HG03103 (cell line): ENCODE data around the gene GNB2.
"Not testable (repeated sequence)": the region's sequence is repeated elsewhere in the genome, so short reads cannot be mapped to it uniquely, and the experiment has no call there.

ENCODE experiments used
- ATAC-seq: cut with Tn5 transposase; IDR thresholded peaks from one replicate; pipeline ENCODE4 v1.9.1; 2021; ENCODE audit warnings: low read depth; ENCODE audit not compliant: unreplicated experiment

The GNB2 gene

DNA sequence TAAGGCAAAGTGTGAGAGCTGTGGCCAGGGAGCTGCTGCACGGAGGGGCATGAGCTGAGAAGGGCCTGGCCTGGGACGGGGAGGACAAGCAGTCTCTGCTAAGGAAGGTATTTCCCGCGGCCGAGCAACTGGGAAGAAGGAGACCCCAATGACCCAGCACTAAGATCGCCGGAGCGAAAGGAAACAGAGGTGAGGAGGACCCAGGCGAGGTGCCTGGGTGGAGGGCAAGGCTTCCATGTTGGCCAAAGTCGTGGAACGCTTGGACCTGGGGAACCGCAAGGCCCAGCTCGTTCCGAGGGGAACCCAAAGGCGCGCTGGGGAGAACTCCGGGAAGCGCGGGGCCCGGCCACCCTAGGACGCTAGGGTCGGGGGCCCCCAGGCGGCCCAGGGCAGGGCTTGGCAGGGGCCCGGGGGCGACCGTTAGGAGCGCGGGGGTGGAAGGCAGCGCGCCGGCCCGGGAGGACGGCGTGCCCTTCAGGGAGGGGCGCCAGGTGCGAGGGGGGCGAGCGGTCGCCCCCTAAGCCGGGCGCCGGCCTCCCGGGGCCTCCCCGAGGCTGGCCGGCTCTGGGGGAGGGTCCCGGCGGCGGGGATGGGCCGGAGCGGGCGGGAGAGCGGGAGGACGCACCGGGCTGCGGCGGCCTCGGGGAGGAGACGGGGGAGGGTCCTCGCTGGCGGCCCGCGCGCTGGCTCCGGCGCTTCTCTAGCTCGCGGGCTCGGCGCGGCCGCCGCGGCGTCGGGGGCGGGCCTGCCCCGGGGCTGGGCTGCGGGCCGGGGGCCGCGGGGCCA, 20.0 kb downstream of the GNB2 start:
- no peak for ATAC-seq

DNA sequence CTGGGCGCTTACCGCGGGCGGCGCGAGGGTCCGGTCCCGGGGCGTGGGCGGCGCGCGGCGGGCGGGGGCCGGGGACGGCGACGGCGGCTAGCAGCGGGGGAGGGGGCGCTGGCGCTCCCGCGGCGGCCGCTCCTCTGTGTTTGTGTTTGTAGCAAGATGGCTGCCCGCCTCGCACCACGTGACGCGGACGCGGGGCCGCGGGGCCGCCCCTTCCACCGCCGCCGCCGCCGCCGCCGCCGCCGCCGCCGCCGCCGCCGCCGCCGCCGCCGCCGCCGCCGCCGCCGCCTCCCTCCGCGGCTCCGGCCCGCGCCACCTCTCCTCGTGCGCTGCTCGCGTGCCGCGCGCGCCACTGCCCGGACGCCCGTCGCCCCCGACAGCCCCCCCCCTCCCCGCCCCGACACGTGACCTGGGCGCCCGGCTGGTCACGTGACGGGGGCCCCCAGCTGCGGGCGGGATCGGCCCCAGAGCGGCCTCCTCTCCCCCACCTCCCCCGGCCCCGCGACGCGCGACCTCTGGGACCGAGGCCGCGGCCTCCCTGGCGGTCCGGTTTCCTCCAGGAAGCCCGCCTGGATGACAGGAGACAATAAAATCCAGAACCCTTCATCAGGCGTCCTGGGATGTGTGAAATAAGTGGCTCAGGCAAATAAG, 20.7 kb downstream of the GNB2 start, which contains the start of gene GIGYF1:
Gene GIGYF1 (minus strand): TSS at position 153 of the 648 bp plus-strand sequence. CDS start 6,012 bp downstream, outside the sequence.
- ATAC-seq: no peak

DNA sequence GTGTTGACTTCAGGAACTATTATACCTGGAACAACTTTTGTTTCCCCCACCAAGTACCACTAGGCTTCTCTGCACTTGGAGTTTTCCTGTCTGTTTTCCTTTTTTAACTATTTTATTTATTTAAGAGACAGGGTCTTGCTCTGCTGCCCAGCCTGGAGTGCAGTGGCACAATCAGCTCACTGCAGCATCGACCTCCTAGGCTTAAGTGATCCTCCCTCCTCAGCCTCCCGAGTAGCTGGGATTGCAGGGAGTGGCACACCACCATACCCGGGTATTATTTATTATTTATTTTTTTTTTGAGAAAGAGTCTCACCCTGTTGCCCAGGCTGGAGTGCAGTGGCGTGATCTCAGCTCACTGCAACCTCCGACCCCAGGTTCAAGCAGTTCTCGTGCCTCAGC, 22.6 kb downstream of the GNB2 start:
- ATAC-seq: no peak

DNA sequence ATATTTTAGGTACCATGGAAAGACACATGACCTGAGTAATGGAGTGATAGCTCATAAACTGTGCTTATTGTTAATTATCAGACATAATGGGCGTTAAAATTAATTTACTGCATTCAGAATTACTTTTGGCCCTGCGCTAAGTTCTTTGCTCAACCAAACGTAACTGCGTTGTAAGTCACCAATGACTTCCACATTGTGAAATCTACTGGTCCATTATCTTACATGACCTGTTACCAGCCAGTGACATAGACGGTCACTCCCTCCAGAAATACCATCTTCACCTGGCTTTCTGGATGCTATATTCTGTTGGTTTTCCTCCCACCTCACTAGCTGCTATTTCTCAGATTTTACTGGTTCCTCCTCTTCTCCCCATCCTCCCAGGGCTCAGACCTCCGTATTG, 25.5 kb downstream of the GNB2 start:
- no peak for ATAC-seq

DNA sequence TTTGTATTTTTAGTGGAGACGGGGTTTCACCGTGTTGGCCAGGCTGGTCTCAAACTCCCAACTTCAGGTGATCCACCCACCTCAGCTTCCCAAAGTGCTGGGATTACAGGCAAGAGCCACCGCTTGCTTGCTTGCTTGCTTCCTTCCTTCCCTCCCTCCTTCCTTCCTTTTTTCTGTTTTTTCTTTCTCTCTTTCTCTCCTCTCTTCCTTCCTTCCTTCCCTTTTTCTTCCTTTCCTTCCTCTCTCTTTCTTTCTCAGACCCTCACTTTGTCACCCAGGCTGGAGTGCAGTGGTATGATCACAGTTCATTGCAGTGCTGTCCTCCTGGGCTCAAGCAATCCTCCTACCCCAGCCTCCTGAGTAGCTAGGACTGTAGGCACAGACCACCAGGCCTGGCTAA, 27.5 kb downstream of the GNB2 start:
- not testable (repeated sequence) for ATAC-seq

DNA sequence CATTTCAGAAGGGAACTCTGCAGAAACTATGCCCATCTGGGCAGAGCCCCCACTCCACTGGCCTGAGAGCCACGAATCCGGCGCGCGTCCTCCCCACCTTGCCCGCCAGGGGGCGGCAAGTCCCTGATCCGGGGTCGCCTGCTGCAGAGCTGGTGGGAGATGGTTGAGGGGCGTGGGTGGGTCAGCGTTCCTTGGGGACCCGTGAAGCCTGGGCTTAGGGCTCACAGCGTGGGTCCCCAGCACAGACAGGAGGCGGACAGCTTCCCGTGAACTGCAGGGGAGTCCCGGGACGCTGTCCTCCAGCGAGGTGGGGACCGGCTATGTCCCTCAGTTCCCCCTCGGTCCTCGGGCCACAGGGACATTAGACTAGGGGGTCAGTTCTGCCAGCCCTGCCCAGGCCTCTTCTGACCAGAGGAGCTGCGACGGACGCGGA, 31.8 kb downstream of the GNB2 start:
- peak; percentile 49 for ATAC-seq

DNA sequence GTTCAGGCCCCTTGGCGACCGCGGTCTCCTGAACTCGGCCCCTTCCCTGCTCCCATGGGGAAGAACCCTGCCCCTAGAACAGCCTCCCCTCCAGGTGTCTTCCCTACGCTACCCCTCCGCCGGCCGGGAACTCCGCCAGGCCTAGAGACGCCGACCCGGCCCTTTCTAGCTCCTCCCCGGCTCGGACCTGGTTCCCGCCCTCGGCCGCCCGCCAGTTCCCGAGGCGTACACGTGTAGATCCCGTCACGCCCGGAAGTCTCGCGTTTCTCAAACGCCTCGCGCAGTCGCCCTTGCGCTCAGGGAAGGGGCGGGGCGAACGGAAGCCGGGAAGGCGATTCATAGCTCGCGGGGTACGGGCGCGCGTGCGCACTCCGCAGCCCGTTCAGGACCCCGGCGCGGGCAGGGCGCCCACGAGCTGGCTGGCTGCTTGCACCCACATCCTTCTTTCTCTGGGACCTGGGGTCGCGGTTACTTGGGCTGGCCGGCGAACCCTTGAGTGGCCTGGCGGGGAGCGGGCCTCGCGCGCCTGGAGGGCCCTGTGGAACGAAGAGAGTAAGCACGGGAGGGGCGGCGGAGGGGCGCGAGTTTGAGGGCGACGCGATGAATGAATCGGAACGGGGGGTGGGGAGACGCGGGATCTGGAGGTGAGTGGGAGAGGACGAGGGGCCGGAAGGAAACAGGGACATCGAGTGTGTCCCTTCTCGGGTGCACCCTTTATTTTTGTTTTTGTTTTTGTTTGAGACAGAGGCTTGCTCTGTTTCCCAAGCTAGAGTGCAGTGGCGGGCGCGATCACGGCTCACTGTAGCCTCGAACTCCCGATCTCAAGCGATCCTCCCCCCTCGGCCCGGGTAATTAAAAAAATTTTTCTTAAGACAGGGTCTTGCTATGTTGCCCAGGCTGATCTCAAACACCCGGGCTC, 32.5 kb downstream of the GNB2 start, which contains the start of gene POP7:
Gene POP7 (plus strand): TSS at position 369 of the 919 bp plus-strand sequence. CDS start 710 bp downstream, outside the sequence.
- peak; percentile 57 for ATAC-seq

DNA sequence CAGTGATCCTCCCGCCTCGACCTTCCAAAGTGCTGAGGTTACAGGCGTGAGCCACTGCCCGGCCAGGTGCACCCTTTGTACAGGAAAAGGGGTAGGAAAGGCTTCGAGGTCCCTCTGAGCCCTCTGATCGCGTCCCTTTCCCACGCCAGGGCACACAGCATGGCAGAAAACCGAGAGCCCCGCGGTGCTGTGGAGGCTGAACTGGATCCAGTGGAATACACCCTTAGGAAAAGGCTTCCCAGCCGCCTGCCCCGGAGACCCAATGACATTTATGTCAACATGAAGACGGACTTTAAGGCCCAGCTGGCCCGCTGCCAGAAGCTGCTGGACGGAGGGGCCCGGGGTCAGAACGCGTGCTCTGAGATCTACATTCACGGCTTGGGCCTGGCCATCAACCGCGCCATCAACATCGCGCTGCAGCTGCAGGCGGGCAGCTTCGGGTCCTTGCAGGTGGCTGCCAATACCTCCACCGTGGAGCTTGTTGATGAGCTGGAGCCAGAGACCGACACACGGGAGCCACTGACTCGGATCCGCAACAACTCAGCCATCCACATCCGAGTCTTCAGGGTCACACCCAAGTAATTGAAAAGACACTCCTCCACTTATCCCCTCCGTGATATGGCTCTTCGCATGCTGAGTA, 33.3 kb downstream of the GNB2 start:
- ATAC-seq: no peak

DNA sequence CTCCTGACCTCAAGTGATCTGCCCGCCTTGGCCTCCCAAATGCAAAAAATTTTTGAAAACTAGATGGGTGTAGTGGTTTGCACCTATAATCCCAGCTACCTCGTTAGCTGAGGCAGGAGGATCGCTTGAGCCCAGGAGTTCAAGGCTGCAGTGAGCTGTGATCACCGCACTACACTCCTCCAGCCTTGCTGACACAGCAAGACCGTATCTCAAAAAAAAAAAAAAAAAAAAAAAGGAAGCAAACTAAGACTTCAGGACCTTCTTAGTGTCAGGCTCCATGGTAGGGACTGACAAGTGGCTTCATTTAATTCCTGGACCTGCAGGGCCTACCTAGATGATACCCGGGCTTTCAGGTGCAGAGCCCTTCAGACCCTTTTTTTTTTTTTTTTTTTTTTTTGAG, 34.9 kb downstream of the GNB2 start:
- ATAC-seq: no peak

DNA sequence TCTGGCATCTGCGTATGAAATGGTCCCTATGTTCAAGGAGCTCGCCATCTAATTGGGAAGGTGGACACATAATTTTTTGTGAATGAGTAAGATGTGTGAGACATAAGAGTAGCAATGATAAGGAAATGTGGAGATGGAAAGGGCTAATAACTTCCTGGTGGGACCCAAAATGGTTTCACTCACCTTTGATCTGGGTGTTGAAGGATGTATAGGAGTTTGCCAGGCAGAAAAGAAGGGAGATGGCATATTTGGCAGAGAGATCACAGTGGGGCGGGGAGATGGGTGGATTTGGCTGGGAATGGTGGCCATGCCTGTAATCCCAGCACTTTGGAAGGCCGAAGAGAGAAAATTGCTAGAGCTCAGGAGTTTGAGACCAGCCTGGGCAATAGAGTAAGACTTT, 36.9 kb downstream of the GNB2 start:
- no peak for ATAC-seq

DNA sequence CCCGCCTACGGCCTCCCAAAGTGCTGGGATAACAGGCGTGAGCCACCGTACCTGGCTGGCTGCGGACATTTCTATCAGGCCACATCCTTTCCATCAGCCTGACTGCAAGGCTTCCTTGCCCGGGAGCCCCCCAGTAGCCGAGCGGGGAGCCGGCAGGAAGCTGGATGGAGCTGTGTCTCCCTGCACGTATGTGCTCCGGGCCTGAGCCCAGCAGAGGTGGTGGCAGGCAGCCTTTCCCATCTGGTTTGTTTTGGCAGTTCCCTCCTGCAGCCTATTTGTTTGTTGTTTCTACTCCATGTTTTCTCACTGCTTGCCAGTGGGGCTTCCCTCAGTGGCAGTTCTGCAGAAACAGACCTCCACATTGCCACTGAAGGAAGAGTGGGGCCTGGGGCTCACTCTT, 37.8 kb downstream of the GNB2 start:
- no peak for ATAC-seq

DNA sequence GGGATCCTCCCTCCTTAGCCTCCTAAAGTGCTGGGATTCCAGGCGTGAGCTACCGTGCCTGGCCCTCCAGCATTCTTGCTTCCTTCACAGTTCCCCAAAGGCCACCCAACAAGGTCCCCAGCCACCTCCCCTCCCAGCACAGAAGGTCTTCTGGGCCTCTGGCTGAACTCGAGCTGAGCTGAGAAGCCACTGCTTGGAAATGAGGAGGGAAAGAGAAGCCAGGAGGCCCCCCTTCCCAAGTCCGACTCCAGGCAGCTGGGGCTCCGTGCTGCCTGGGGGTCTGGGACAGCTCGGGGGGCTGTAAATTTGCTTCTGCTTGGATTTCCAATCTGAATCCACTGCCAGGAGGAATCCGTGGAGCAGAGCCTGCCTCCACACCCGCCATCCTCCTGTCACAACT, 41.2 kb downstream of the GNB2 start:
- no peak for ATAC-seq

DNA sequence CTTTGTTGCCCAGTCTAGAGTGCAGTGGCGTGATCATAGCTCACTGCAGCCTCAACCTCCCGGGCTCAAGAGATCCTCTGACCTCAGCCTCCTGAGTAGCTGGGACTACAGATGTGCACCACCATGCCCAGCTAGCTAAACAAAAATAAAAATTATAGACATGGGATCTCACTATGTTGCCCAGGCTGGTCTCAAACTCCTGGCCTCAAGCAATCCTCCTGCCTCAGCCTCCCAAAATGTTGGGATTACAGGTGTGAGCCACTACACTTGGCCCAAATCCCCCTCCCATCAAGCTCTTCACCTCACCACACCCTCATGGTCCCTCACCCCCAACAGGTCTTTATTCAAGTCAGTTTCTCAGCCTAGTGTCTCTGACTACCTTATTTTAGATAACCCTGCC, 43.5 kb downstream of the GNB2 start:
- not testable (repeated sequence) for ATAC-seq

DNA sequence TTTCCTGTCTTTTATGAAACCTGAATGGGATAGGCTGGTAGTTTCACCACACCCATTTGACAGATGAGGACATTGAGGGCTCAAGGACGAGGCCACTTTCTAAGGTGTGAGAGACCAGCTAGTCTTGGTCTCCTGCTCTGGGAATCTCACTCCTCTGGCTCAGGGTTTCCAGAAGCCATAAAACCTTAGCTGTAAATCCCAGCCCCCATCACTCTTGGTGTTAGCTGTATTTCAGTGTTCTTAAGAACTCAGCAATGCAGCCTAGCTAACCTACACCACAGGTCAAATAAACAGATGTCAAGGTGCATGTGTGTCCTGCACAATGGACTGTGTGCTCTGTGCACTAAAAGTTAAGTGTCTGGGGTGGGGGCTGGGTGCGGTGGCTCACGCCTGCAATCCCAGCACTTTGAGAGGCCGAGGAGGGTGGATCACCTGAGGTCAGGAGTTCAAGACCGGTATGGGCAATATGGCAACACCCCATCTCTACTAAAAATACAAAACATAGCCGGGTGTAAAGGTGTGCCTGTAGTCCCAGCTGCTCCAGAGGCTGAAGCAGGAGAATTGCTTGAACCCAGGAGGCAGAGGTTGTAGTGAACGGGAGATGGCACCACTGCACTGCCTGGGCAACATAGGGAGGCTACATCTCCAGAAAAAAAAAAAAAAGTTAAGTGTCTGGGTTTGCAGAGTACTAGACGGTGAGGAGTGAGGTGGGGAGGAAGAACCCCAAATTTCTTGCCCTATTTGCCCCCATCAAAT, 46.2 kb downstream of the GNB2 start:
- no peak for ATAC-seq

DNA sequence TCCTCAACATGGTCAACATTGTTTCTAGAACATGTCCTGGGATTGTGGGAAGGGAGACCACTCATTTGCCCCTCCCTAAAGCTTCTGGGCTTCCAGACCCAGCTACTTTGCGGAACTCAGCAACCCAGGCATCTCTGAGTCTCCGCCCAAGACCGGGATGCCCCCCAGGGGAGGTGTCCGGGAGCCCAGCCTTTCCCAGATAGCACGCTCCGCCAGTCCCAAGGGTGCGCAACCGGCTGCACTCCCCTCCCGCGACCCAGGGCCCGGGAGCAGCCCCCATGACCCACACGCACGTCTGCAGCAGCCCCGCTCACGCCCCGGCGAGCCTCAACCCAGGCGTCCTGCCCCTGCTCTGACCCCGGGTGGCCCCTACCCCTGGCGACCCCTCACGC, 46.7 kb downstream of the GNB2 start, which contains the start of gene EPO:
Gene EPO (plus strand): TSS at position 190 of the 392 bp plus-strand sequence. CDS start 513 bp downstream, outside the sequence.
- ATAC-seq: no peak

DNA sequence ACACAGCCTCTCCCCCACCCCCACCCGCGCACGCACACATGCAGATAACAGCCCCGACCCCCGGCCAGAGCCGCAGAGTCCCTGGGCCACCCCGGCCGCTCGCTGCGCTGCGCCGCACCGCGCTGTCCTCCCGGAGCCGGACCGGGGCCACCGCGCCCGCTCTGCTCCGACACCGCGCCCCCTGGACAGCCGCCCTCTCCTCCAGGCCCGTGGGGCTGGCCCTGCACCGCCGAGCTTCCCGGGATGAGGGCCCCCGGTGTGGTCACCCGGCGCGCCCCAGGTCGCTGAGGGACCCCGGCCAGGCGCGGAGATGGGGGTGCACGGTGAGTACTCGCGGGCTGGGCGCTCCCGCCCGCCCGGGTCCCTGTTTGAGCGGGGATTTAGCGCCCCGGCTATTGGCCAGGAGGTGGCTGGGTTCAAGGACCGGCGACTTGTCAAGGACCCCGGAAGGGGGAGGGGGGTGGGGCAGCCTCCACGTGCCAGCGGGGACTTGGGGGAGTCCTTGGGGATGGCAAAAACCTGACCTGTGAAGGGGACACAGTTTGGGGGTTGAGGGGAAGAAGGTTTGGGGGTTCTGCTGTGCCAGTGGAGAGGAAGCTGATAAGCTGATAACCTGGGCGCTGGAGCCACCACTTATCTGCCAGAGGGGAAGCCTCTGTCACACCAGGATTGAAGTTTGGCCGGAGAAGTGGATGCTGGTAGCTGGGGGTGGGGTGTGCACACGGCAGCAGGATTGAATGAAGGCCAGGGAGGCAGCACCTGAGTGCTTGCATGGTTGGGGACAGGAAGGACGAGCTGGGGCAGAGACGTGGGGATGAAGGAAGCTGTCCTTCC, 47.3 kb downstream of the GNB2 start:
- no peak for ATAC-seq

DNA sequence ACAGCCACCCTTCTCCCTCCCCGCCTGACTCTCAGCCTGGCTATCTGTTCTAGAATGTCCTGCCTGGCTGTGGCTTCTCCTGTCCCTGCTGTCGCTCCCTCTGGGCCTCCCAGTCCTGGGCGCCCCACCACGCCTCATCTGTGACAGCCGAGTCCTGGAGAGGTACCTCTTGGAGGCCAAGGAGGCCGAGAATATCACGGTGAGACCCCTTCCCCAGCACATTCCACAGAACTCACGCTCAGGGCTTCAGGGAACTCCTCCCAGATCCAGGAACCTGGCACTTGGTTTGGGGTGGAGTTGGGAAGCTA, 47.9 kb downstream of the GNB2 start:
- ATAC-seq: no peak

DNA sequence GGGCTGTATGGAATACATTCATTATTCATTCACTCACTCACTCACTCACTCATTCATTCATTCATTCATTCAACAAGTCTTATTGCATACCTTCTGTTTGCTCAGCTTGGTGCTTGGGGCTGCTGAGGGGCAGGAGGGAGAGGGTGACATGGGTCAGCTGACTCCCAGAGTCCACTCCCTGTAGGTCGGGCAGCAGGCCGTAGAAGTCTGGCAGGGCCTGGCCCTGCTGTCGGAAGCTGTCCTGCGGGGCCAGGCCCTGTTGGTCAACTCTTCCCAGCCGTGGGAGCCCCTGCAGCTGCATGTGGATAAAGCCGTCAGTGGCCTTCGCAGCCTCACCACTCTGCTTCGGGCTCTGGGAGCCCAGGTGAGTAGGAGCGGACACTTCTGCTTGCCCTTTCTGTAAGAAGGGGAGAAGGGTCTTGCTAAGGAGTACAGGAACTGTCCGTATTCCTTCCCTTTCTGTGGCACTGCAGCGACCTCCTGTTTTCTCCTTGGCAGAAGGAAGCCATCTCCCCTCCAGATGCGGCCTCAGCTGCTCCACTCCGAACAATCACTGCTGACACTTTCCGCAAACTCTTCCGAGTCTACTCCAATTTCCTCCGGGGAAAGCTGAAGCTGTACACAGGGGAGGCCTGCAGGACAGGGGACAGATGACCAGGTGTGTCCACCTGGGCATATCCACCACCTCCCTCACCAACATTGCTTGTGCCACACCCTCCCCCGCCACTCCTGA, 49.1 kb downstream of the GNB2 start:
- no peak for ATAC-seq
